GM08714 (cell line): Measurements from ENCODE around the gene SMPD2.

Source experiments
- H3K4me3 ChIP-seq: fragments of 200-500 bp; sonication (Bioruptor generic); 2 replicates; pipeline ENCODE4 v1.5.1; 2014; ENCODE audit warnings: mild to moderate bottlenecking, low read length, inconsistent platforms
- ZNF274 ChIP-seq: IDR thresholded peaks from 2 replicates; pipeline ENCODE4 v1.6.1; 2012; ENCODE audit warnings: mild to moderate bottlenecking, low read depth, low read length

SMPD2 gene

GRCh38 chr6:109465772-109466171, 25.2 kb downstream of the SMPD2 start:
- no peak overlapping the region for H3K4me3 ChIP-seq
- TF ChIP-seq ZNF274, result no peak

- TF ChIP-seq ZNF274, result no peak
- no peak overlapping the region for H3K4me3 ChIP-seq
These were observed 25.8 kb downstream of the SMPD2 start for GRCh38 chr6:109466212-109466923.

- H3K4me3 ChIP-seq, result no peak overlapping the region
- no peak for TF ChIP-seq ZNF274
These were observed 27.2 kb downstream of the SMPD2 start for GRCh38 chr6:109467696-109468095.

GRCh38 chr6:109469591-109470189, 29.2 kb downstream of the SMPD2 start:
- H3K4me3 ChIP-seq, result no peak overlapping the region
- no peak for TF ChIP-seq ZNF274

- TF ChIP-seq ZNF274, result no peak
- H3K4me3 ChIP-seq, result no peak overlapping the region
These were observed 30.7 kb downstream of the SMPD2 start for GRCh38 chr6:109471105-109471810.

GRCh38 chr6:109472132-109472995, 31.8 kb downstream of the SMPD2 start:
- TF ChIP-seq ZNF274, result no peak
- H3K4me3 ChIP-seq, result no peak overlapping the region; the same call in 1 of the 2 replicates

- TF ChIP-seq ZNF274, result no peak
- H3K4me3 ChIP-seq, result no peak overlapping the region
These were observed 32.6 kb downstream of the SMPD2 start for GRCh38 chr6:109473120-109473519.

- H3K4me3 ChIP-seq, result no peak overlapping the region
- no peak for TF ChIP-seq ZNF274
These were observed 34.5 kb downstream of the SMPD2 start for GRCh38 chr6:109474995-109475394.

GRCh38 chr6:109475625-109476024, 35.1 kb downstream of the SMPD2 start:
- no peak overlapping the region for H3K4me3 ChIP-seq
- no peak for TF ChIP-seq ZNF274

GRCh38 chr6:109477184-109477583, 36.7 kb downstream of the SMPD2 start:
- no peak for TF ChIP-seq ZNF274
- H3K4me3 ChIP-seq, result peak overlapping the region; percentile 17; the same call in 1 of the 2 replicates

GRCh38 chr6:109477725-109478124, 37.2 kb downstream of the SMPD2 start:
- peak overlapping the region; percentile 17; the same call in 1 of the 2 replicates for H3K4me3 ChIP-seq
- no peak for TF ChIP-seq ZNF274

- H3K4me3 ChIP-seq, result peak overlapping the region; percentile 64
- no peak for TF ChIP-seq ZNF274
These were observed 37.8 kb downstream of the SMPD2 start for GRCh38 chr6:109478222-109478805.

GRCh38 chr6:109478841-109479624, 38.5 kb downstream of the SMPD2 start:
- no peak for TF ChIP-seq ZNF274
- peak overlapping the region; percentile 64 for H3K4me3 ChIP-seq
